ENCODE measurements around the gene NDUFS3.

GRCh38 chr11:47595967-47596366, 17.1 kb downstream of the NDUFS3 start:
- TF ChIP-seq, protein P1, sequence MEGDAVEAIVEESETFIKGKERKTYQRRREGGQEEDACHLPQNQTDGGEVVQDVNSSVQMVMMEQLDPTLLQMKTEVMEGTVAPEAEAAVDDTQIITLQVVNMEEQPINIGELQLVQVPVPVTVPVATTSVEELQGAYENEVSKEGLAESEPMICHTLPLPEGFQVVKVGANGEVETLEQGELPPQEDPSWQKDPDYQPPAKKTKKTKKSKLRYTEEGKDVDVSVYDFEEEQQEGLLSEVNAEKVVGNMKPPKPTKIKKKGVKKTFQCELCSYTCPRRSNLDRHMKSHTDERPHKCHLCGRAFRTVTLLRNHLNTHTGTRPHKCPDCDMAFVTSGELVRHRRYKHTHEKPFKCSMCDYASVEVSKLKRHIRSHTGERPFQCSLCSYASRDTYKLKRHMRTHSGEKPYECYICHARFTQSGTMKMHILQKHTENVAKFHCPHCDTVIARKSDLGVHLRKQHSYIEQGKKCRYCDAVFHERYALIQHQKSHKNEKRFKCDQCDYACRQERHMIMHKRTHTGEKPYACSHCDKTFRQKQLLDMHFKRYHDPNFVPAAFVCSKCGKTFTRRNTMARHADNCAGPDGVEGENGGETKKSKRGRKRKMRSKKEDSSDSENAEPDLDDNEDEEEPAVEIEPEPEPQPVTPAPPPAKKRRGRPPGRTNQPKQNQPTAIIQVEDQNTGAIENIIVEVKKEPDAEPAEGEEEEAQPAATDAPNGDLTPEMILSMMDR (IDR thresholded peaks at IDR 0.05), result no peak
- TF ChIP-seq POLR2AphosphoS5 (IDR thresholded peaks at IDR 0.05) (no peak), POLR2A (IDR thresholded peaks at IDR 0.05) (no peak), EP300 (IDR thresholded peaks at IDR 0.05) (no peak)
